CD14-positive monocyte (primary cell): Measurements from ENCODE around the gene PLXND1. TPM values are rescaled to one million over a fixed set of nuclear protein-coding genes. Genes with fewer than 3 reads are reported as not detected.

ENCODE experiments used
- DNase-seq, 3 donors: peaks; one replicate each; pipeline ENCODE4 v3.0.0-alpha.2; 2011 to 2022
- H2AFZ ChIP-seq: 2 replicates; pipeline ENCODE4 v1.6.0; 2012; ENCODE audit warnings: mild to moderate bottlenecking, low read depth, low read length, inconsistent platforms; ENCODE audit not compliant: insufficient read depth, poor library complexity, severe bottlenecking
- H3K27ac ChIP-seq, 2 donors: 1 replicate in 1 of 2; 2 replicates in 1 of 2; pipeline ENCODE4 v1.5.1; 2012 to 2013; ENCODE audit warnings: low read length in 2 of 2, control low read depth in 1 of 2, inconsistent platforms in 1 of 2, low read depth in 1 of 2, mild to moderate bottlenecking in 1 of 2
- H3K27me3 ChIP-seq, 2 donors: one replicate each; pipeline versions ENCODE4 v1.6.0 to v1.6.1; 2011 to 2013; ENCODE audit warnings: low read length in 2 of 2; ENCODE audit not compliant: control insufficient read depth in 2 of 2, insufficient read depth in 2 of 2
- H3K36me3 ChIP-seq, 2 donors: replicated peaks in 1 of 2; 1 replicate in 1 of 2; 2 replicates in 1 of 2; pipeline versions ENCODE4 v1.5.1 to v1.6.1; 2012 to 2013; ENCODE audit warnings: low read length in 2 of 2, control low read depth in 1 of 2, inconsistent platforms in 1 of 2, mild to moderate bottlenecking in 1 of 2; ENCODE audit not compliant: insufficient read depth in 2 of 2, control insufficient read depth in 1 of 2
- H3K4me1 ChIP-seq, 2 donors: 1 replicate in 1 of 2; 2 replicates in 1 of 2; pipeline versions ENCODE4 v1.5.1 to v1.6.1; 2012 to 2013; ENCODE audit warnings: low read length in 2 of 2, control low read depth in 1 of 2, inconsistent platforms in 1 of 2, mild to moderate bottlenecking in 1 of 2, moderate library complexity in 1 of 2; ENCODE audit not compliant: insufficient read depth in 2 of 2, control insufficient read depth in 1 of 2
- H3K4me2 ChIP-seq: replicated peaks from 2 replicates; pipeline ENCODE3; 2012; ENCODE audit warnings: low read length, moderate library complexity, mild to moderate bottlenecking; ENCODE audit not compliant: poor library complexity, severe bottlenecking; ENCODE audit errors: extremely low read depth
- H3K4me3 ChIP-seq, 3 experiments: fragments of 200-600 bp in 1 of 3; sonication (generic) in 1 of 3; replicated peaks in 1 of 3; 1 replicate in 2 of 3; 2 replicates in 1 of 3; pipeline ENCODE4 v1.5.1; 2011 to 2013; ENCODE audit warnings: low read length in 3 of 3, mild to moderate bottlenecking in 3 of 3, control low read depth in 2 of 3, low read depth in 2 of 3, inconsistent platforms in 1 of 3, moderate library complexity in 1 of 3
- H3K79me2 ChIP-seq: 2 replicates; pipeline ENCODE4 v1.6.0; 2012; ENCODE audit warnings: mild to moderate bottlenecking, control low read depth, inconsistent platforms, low read length, moderate library complexity; ENCODE audit not compliant: insufficient read depth
- H3K9ac ChIP-seq: 2 replicates; pipeline ENCODE4 v1.6.0; 2017; ENCODE audit warnings: low read length, mild to moderate bottlenecking; ENCODE audit not compliant: insufficient read depth, poor library complexity, severe bottlenecking
- H3K9me3 ChIP-seq, 2 donors: replicated peaks in 1 of 2; 1 replicate in 1 of 2; 2 replicates in 1 of 2; pipeline versions ENCODE4 v1.5.1 to v1.6.1; 2012 to 2013; ENCODE audit warnings: low read length in 2 of 2, control low read depth in 1 of 2; ENCODE audit not compliant: control insufficient read depth in 1 of 2, insufficient read depth in 1 of 2
- H4K20me1 ChIP-seq: 2 replicates; pipeline ENCODE4 v1.6.0; 2012; ENCODE audit warnings: mild to moderate bottlenecking, low read length, control low read depth, moderate library complexity; ENCODE audit not compliant: insufficient read depth
- H3K27ac Mint-ChIP-seq, 7 donors: one replicate each; pipeline ENCODE4 v1.8.0; 2020; ENCODE audit warnings: mild to moderate bottlenecking in 7 of 7, mixed read lengths in 7 of 7, moderate library complexity in 6 of 7, inconsistent platforms in 2 of 7
- H3K27me3 Mint-ChIP-seq, 3 donors: one replicate each; pipeline ENCODE4 v1.8.0; 2021 to 2022; ENCODE audit warnings: low read depth in 3 of 3, mild to moderate bottlenecking in 3 of 3, mixed read lengths in 3 of 3, moderate library complexity in 3 of 3, inconsistent platforms in 1 of 3
- H3K36me3 Mint-ChIP-seq, 2 donors: one replicate each; pipeline ENCODE4 v1.8.0; 2020; ENCODE audit warnings: mixed read lengths in 2 of 2, inconsistent platforms in 1 of 2, mild to moderate bottlenecking in 1 of 2
- H3K4me1 Mint-ChIP-seq: one replicate; pipeline ENCODE4 v1.8.0; 2020; ENCODE audit warnings: mild to moderate bottlenecking, mixed read lengths
- H3K4me3 Mint-ChIP-seq, 2 donors: one replicate each; pipeline ENCODE4 v1.8.0; 2020; ENCODE audit warnings: mild to moderate bottlenecking in 2 of 2, mixed read lengths in 2 of 2, moderate library complexity in 1 of 2
- H3K9me3 Mint-ChIP-seq, 7 donors: one replicate each; pipeline ENCODE4 v1.8.0; 2020 to 2022; ENCODE audit warnings: mixed read lengths in 7 of 7, mild to moderate bottlenecking in 6 of 7, moderate library complexity in 6 of 7, inconsistent platforms in 2 of 7
- WGBS: methylation state at CpG from one replicate; pipeline ENCODE4 v1.1.5; 2013; ENCODE audit warnings: missing lambda C conversion rate; ENCODE audit not compliant: insufficient coverage; 5-methylcytosine and 5-hydroxymethylcytosine counted together
- intact Hi-C, 2 donors: fragments of 100-400 bp; cut with micrococcal nuclease; formaldehyde crosslinking; loops; one replicate each; pipeline versions ENCODE4 v1.15.0 to v1.15.1; 2023
- polyA plus RNA-seq, 3 donors: library from polyadenylated mRNA; depleted of rRNA in 1 of 3; unstranded in 2 of 3; stranded (reverse) in 1 of 3; fragments of 300-500 nt in 2 of 3; fragments of >200 nt in 1 of 3; fragmentation: Illumina TruSeq in 2 of 3; gene quantifications; 1 replicate in 2 of 3; 2 replicates in 1 of 3; pipeline ENCODE4 v1.2.3, GENCODE V29; 2012 to 2021
- TF ChIP-seq, protein P1 (sequence below): fragments of 200-600 bp; IDR thresholded peaks from one replicate; pipeline ENCODE4 v1.8.0; 2022; ENCODE audit warnings: antibody characterized with exemption, mild to moderate bottlenecking

The PLXND1 gene
- polyA plus RNA-seq, 3 donors = 7.1 to 170 (median 9.9) TPM

DNA sequence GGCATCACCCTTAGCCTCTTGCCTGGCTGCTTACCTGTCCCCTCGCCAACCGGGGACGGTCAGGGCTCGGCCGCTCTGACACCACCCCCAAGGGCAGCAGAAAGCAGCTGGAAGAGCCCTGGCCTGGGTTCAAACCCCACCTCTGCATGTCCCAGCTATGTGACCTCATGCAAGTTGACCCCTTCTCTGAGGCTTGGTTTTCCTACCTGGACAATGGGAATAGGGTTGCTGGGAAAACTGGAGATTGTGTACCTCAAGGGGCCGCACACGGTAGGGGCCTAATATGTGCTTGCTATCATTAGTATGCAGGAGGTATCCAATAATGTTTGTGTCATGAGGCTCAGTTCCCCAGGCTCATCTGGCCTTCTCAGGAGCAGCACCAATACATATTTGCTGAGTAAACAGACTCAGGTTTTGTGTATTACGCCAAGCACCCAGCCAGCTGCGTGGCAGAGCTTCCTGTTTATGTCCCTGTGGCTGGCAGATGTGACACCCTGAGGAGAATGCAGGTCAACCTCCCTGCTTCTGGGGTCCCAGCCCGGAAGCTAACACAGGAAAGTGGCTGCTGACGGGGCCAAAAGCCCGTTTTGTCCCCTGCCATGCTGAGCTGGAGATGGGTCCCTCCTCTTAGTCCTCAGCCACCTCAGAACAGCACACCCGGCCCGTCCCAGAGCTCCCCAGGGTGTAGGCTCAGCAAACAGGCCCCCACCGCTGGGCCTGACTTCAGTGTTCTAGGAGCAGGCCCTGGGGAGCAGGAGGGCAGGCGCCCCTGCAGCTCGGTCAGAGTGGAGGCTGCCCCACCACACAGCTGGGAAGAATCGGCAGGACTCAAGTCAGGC lies 29.7 kb downstream of the PLXND1 start:
- Histone ChIP-seq H3K27ac (peak overlapping the region; percentile 59 to 81), H3K79me2 (peaks cover 23% of the 10 kb centered on the region), H3K4me3 (no peak overlapping the region), H2AFZ (peak overlapping the region; percentile 53), H3K9ac (peak overlapping the region; percentile 53), H3K4me1 (peaks cover 35 to 37% of the 10 kb centered on the region in 2 donors), H3K9me3 (no peaks in the 10 kb centered on the region), H4K20me1 (peaks cover 18% of the 10 kb centered on the region), H3K27me3 (no peaks in the 10 kb centered on the region), H3K36me3 (peaks cover 44 to 73% of the 10 kb centered on the region in 2 donors), H3K4me2 (peak overlapping the region; percentile 37)
- Mint-ChIP-seq H3K4me1 (peaks cover 41% of the 10 kb centered on the region), H3K4me3 (peak overlapping the region in 1 of 2 donors; percentile 63), H3K27me3 (peaks cover 0 to 3% (median 0%) of the 10 kb centered on the region in 3 donors), H3K27ac (peak overlapping the region; percentile 70 to 87 (median 82)), H3K36me3 (peaks cover 50 to 64% of the 10 kb centered on the region in 2 donors), H3K9me3 (no peaks in the 10 kb centered on the region)
- 36% methylated on average over 17 of the region's 18 CpGs for WGBS
- DNase-seq = peak; percentile 64 to 70 (median 68)
- TF ChIP-seq, protein P1, sequence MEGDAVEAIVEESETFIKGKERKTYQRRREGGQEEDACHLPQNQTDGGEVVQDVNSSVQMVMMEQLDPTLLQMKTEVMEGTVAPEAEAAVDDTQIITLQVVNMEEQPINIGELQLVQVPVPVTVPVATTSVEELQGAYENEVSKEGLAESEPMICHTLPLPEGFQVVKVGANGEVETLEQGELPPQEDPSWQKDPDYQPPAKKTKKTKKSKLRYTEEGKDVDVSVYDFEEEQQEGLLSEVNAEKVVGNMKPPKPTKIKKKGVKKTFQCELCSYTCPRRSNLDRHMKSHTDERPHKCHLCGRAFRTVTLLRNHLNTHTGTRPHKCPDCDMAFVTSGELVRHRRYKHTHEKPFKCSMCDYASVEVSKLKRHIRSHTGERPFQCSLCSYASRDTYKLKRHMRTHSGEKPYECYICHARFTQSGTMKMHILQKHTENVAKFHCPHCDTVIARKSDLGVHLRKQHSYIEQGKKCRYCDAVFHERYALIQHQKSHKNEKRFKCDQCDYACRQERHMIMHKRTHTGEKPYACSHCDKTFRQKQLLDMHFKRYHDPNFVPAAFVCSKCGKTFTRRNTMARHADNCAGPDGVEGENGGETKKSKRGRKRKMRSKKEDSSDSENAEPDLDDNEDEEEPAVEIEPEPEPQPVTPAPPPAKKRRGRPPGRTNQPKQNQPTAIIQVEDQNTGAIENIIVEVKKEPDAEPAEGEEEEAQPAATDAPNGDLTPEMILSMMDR = no peak
- intact Hi-C loops = loop anchor here (5.0 kb wide), 1 partner anchor 41 kb away; no protein-coding TSS in a partner anchor

DNA sequence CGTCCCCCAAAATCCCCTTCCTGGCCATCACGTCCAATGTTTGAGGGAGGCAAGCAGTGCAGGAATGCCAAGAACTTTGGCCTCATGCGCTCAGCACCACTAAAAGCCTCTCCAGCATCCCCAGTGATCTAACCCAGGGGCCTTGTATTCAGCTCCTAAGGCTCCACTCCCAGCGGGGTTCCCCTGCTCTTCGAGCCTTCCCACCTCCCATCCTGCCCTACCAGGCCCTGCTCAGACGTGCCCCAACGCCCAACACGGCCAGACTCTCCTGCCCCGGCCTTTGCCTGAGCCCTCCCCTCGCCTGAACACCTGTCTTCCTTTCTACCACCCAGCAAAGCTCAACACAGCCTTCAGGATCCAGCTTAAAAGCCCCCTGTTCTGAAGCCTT lies 30.5 kb downstream of the PLXND1 start:
- no peak for DNase-seq
- H2AFZ ChIP-seq = no peak overlapping the region
- no peak overlapping the region for H3K4me2 ChIP-seq
- 89% methylated on average over 9 of the region's 10 CpGs for WGBS
- no peaks in the 10 kb centered on the region for H3K27me3 ChIP-seq
- H3K9ac ChIP-seq = no peak overlapping the region
- H3K4me1 ChIP-seq = peaks cover 35 to 37% of the 10 kb centered on the region in 2 donors
- Mint-ChIP-seq H3K4me3 (no peak overlapping the region), H3K27me3 (peaks cover 0 to 3% (median 0%) of the 10 kb centered on the region in 3 donors), H3K27ac (peak overlapping the region in 5 of 7 donors; percentile 12 to 87 (median 70)), H3K36me3 (peaks cover 45 to 64% of the 10 kb centered on the region in 2 donors), H3K9me3 (no peaks in the 10 kb centered on the region), H3K4me1 (peaks cover 41% of the 10 kb centered on the region)
- intact Hi-C loops = loop anchor here (5.0 kb wide), 1 partner anchor 41 kb away; no protein-coding TSS in a partner anchor
- H4K20me1 ChIP-seq = peaks cover 18% of the 10 kb centered on the region
- no peak overlapping the region for H3K4me3 ChIP-seq
- H3K36me3 ChIP-seq = peaks cover 43 to 73% of the 10 kb centered on the region in 2 donors
- H3K9me3 ChIP-seq = no peaks in the 10 kb centered on the region
- TF ChIP-seq, protein P1 = no peak
- peak overlapping the region in 1 of 2 donors; percentile 81 for H3K27ac ChIP-seq
- peaks cover 23% of the 10 kb centered on the region for H3K79me2 ChIP-seq
